K562 (cell line): Measurements from ENCODE around the gene TRAF3IP1. TPM values are rescaled to one million over a fixed set of nuclear protein-coding genes. Genes with fewer than 3 reads are reported as not detected.
A peak's percentile ranks its signal among the peaks of the same experiment; 100 is the strongest.

Experiments
- ATAC-seq: fragments of 200-7000 bp; cut with Tn5 transposase; 3 replicates; pipeline ENCODE4 v1.9.1; 2020; ENCODE audit warnings: moderate library complexity
- BruUV-seq: library from RNA; stranded (reverse); fragments of 400-500 nt; replicated peaks from 2 replicates; lab custom pipeline; 2021; lab: Mats Ljungman, UMichigan
- CTCF ChIA-PET: fragments of 300-600 bp; formaldehyde crosslinking; extraction: SDS; loops from one replicate; lab custom pipeline; 2021; ENCODE audit warnings: low intra/inter-chr PET ratio; lab: Yijun Ruan, JAX
- POLR2A ChIA-PET: fragments of 300-600, 350-650 bp; sonication (Branson Sonifier 250); formaldehyde crosslinking; extraction: SDS; loops from one replicate; lab custom pipeline; 2021; ENCODE audit warnings: antibody characterized with exemption, inconsistent platforms; lab: Yijun Ruan, JAX
- DNase-seq, 4 experiments: peaks; one replicate each; pipeline versions ENCODE4 v3.0.0 to v3.0.0-alpha.2; 2011 to 2018; ENCODE audit warnings: low spot score in 3 of 4, mixed read lengths in 3 of 4; ENCODE audit errors: extremely low read depth in 1 of 4
- FAIRE-seq: peaks from 2 replicates; lab custom pipeline; 2011; peaks lifted over from hg19 to GRCh38; lab: Jason Lieb, UNC
- H2AFZ ChIP-seq: 2 replicates; pipeline ENCODE4 v1.6.0; 2011; ENCODE audit warnings: low read depth, low read length, control low read depth, inconsistent platforms
- H3K27ac ChIP-seq: fragments of 200-600 bp; 3 replicates; pipeline ENCODE4 v1.8.0; 2011; ENCODE audit warnings: low read depth, mild to moderate bottlenecking, control low read depth, inconsistent platforms, low read length, moderate library complexity, mixed read lengths; ENCODE audit errors: extremely low read depth
- H3K27me3 ChIP-seq, 2 experiments: fragments of 300-600 bp in 1 of 2; 2 replicates in 1 of 2; 3 replicates in 1 of 2; pipeline versions ENCODE4 v1.6.0 to v1.8.0; 2011; ENCODE audit warnings: inconsistent platforms in 2 of 2, low read length in 2 of 2, mild to moderate bottlenecking in 1 of 2, mixed read lengths in 1 of 2, moderate library complexity in 1 of 2; ENCODE audit not compliant: control insufficient read depth in 2 of 2, insufficient read depth in 2 of 2
- H3K36me3 ChIP-seq: fragments of 300-600 bp; 3 replicates; pipeline ENCODE4 v1.8.0; 2011; ENCODE audit warnings: mild to moderate bottlenecking, low read length, inconsistent platforms; ENCODE audit not compliant: control insufficient read depth, insufficient read depth
- H3K4me1 ChIP-seq, 2 experiments: fragments of 200-600 bp in 1 of 2; replicated peaks in 1 of 2; 2 replicates in 1 of 2; 3 replicates in 1 of 2; pipeline versions ENCODE4 v1.5.1 to v1.8.0; 2011; ENCODE audit warnings: inconsistent platforms in 2 of 2, low read length in 2 of 2, mild to moderate bottlenecking in 1 of 2, mixed read lengths in 1 of 2, moderate library complexity in 1 of 2; ENCODE audit not compliant: control insufficient read depth in 2 of 2, insufficient read depth in 2 of 2
- H3K4me2 ChIP-seq: 2 replicates; pipeline ENCODE4 v1.6.1; 2011; ENCODE audit warnings: low read length, control low read depth, inconsistent platforms, mixed read lengths; ENCODE audit not compliant: insufficient read depth
- H3K4me3 ChIP-seq: fragments of 200-600 bp; sonication (generic), shearing (Covaris generic); 2 replicates; pipeline ENCODE4 v1.5.1; 2016; ENCODE audit warnings: control low read depth, inconsistent platforms
- H3K79me2 ChIP-seq: fragments of 200-600 bp; 3 replicates; pipeline ENCODE4 v1.8.0; 2011; ENCODE audit warnings: low read length, inconsistent platforms; ENCODE audit not compliant: control insufficient read depth, insufficient read depth
- H3K9ac ChIP-seq, 2 experiments: 2 replicates each; pipeline versions ENCODE4 v1.6.0 to v1.6.1; 2011; ENCODE audit warnings: low read depth in 2 of 2, low read length in 2 of 2, control low read depth in 1 of 2, inconsistent platforms in 1 of 2, mild to moderate bottlenecking in 1 of 2, mixed read lengths in 1 of 2; ENCODE audit not compliant: insufficient read depth in 1 of 2
- H3K9me1 ChIP-seq: one replicate; pipeline ENCODE4 v1.6.0; 2011; ENCODE audit warnings: inconsistent platforms, mild to moderate bottlenecking, low read length, moderate library complexity; ENCODE audit not compliant: control insufficient read depth, insufficient read depth
- H3K9me3 ChIP-seq: replicated peaks from 2 replicates; pipeline ENCODE4 v1.5.1; 2011; ENCODE audit warnings: low read depth, low read length, inconsistent platforms; ENCODE audit not compliant: control insufficient read depth, insufficient read depth
- H4K20me1 ChIP-seq: replicated peaks from 2 replicates; pipeline ENCODE4 v1.6.1; 2011; ENCODE audit warnings: low read length, inconsistent platforms, mixed read lengths; ENCODE audit not compliant: control insufficient read depth, insufficient read depth
- NFE2 ChIP-seq: IDR thresholded peaks from 2 replicates; pipeline ENCODE4 v1.6.1; 2014; ENCODE audit warnings: antibody characterized with exemption, low read depth
- POLR3A ChIP-seq: IDR thresholded peaks from 2 replicates; pipeline ENCODE4 v1.6.1; 2011; ENCODE audit warnings: borderline replicate concordance, mild to moderate bottlenecking, moderate library complexity; ENCODE audit not compliant: insufficient read length, insufficient read depth; ENCODE audit errors: extremely low read depth
- whole genome bisulfite sequencing: fragments of 100-300 bp; shearing (Covaris generic); methylation state at CpG from one replicate; pipeline ENCODE4 v1.1.6; 2016; ENCODE audit warnings: low coverage, mixed read lengths; ENCODE audit not compliant: insufficient coverage; ENCODE audit errors: missing lambda C conversion rate; 5-methylcytosine and 5-hydroxymethylcytosine counted together
- in situ Hi-C: fragments of 300-500 bp; cut with MboI; formaldehyde crosslinking; loops from 4 replicates; pipeline ENCODE4 v1.15.0; 2018; ENCODE audit warnings: inconsistent platforms, mixed read lengths
- intact Hi-C: fragments of 100-400 bp; cut with micrococcal nuclease; formaldehyde crosslinking; loops from 2 replicates; pipeline ENCODE4 v1.14.2; 2022
- polyA plus RNA-seq, 8 experiments: library from polyadenylated mRNA; depleted of rRNA in 4 of 8; stranded (reverse) in 5 of 8; unstranded in 3 of 8; fragments of >200 nt; fragmentation: Nextera tagmentation in 2 of 8; fragmentation: Illumina TruSeq in 1 of 8; extraction: Ambion mirVana in 2 of 8; extraction: Trizol in 1 of 8; gene quantifications; 2 replicates each; pipeline versions ENCODE4 v1.2.1 to v1.2.3, GENCODE V29; 2011 to 2014; ENCODE audit warnings: inconsistent platforms in 1 of 8, missing spikeins in 1 of 8
- total RNA-seq, 7 experiments: library from RNA; depleted of rRNA in 6 of 7; stranded (reverse); fragments of >200 nt in 6 of 7; fragmentation: Illumina TruSeq in 2 of 7; extraction: Trizol in 2 of 7; gene quantifications; 2 replicates each; pipeline versions ENCODE4 v1.2.1 to v1.2.3, GENCODE V29; 2011 to 2021; ENCODE audit warnings: low replicate concordance in 1 of 7
- TF ChIP-seq, protein P1 (sequence below): sonication (generic); formaldehyde crosslinking; IDR thresholded peaks from 2 replicates; pipeline ENCODE4 v1.4.0; 2020; ENCODE audit warnings: mild to moderate bottlenecking, missing genetic modification reagents
- TF ChIP-seq, protein P2 (sequence below): fragments of 450-650 bp; formaldehyde crosslinking; IDR thresholded peaks from 2 replicates; pipeline ENCODE4 v1.4.0; 2020; ENCODE audit warnings: mild to moderate bottlenecking
- TF ChIP-seq, protein P3 (sequence below): fragments of 250-450 bp; sonication (Bioruptor Pico); IDR thresholded peaks from 2 replicates; pipeline ENCODE4 v1.5.0; 2020; ENCODE audit warnings: mild to moderate bottlenecking, borderline replicate concordance

Gene TRAF3IP1
- total and polyA plus RNA-seq, 9 of the 15 experiments (the other 6 are each of a cell fraction or from before 2014, with no cell fraction given) = 1.3 to 7.4 (median 3.4) TPM

DNA sequence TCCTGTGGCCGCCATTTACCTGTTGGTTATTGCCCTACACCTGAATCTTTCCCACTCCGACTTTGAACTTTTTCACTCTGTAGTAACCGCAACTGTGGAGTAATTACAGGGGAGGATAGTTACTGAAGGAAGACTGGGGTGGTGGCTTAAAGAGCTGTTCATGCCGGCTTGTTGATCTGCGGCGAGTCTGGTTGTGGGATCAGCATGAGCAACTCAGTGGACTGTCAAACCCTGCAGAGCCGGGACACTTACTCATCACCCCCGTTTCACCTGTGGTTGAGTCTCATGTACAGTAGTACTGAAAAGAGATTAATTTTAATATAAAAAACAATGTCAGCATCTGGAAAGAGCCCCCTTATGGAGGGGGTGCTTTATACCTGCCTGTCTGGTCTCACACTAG lies 108.5 kb downstream of the TRAF3IP1 start (continued):
- TF ChIP-seq, protein P1, sequence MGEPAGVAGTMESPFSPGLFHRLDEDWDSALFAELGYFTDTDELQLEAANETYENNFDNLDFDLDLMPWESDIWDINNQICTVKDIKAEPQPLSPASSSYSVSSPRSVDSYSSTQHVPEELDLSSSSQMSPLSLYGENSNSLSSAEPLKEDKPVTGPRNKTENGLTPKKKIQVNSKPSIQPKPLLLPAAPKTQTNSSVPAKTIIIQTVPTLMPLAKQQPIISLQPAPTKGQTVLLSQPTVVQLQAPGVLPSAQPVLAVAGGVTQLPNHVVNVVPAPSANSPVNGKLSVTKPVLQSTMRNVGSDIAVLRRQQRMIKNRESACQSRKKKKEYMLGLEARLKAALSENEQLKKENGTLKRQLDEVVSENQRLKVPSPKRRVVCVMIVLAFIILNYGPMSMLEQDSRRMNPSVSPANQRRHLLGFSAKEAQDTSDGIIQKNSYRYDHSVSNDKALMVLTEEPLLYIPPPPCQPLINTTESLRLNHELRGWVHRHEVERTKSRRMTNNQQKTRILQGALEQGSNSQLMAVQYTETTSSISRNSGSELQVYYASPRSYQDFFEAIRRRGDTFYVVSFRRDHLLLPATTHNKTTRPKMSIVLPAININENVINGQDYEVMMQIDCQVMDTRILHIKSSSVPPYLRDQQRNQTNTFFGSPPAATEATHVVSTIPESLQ (CRISPR knock-in tag) = no peak
- TF ChIP-seq POLR3A = no peak
- TF ChIP-seq, protein P2, sequence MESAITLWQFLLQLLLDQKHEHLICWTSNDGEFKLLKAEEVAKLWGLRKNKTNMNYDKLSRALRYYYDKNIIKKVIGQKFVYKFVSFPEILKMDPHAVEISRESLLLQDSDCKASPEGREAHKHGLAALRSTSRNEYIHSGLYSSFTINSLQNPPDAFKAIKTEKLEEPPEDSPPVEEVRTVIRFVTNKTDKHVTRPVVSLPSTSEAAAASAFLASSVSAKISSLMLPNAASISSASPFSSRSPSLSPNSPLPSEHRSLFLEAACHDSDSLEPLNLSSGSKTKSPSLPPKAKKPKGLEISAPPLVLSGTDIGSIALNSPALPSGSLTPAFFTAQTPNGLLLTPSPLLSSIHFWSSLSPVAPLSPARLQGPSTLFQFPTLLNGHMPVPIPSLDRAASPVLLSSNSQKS (CRISPR knock-in tag) = no peak

DNA sequence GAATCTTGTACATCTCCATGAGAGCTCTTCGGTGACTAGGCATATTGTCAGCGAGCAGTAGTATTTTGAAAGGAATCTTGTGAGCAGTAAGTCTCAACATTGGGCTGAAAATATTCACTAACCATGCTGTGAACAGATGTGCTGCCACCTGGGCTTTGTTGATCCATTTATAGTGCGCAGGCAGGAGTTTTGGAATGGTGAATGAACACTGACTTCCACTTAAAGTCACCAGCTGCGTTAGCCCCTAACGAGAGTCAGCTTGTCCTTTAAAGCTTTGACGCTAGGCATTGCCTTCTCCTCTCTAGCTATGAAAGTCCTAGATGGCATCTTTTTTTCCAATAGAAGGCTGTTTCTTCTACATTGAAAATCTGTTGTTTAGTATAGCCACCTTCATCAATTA lies 110.5 kb downstream of the TRAF3IP1 start:
- H3K79me2 ChIP-seq = peaks cover 87% of the 10 kb centered on the region
- no TSS peak for BruUV-seq
- no peak overlapping the region for H3K9ac ChIP-seq
- peaks cover 63% of the 10 kb centered on the region for H3K36me3 ChIP-seq
- peak; percentile 27; the same call in 1 of the 2 replicates for TF ChIP-seq NFE2
- TF ChIP-seq, protein P3, sequence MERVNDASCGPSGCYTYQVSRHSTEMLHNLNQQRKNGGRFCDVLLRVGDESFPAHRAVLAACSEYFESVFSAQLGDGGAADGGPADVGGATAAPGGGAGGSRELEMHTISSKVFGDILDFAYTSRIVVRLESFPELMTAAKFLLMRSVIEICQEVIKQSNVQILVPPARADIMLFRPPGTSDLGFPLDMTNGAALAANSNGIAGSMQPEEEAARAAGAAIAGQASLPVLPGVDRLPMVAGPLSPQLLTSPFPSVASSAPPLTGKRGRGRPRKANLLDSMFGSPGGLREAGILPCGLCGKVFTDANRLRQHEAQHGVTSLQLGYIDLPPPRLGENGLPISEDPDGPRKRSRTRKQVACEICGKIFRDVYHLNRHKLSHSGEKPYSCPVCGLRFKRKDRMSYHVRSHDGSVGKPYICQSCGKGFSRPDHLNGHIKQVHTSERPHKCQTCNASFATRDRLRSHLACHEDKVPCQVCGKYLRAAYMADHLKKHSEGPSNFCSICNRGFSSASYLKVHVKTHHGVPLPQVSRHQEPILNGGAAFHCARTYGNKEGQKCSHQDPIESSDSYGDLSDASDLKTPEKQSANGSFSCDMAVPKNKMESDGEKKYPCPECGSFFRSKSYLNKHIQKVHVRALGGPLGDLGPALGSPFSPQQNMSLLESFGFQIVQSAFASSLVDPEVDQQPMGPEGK (CRISPR knock-in tag) = no peak
- DNase-seq (no peak), ATAC-seq (no peak), FAIRE-seq (no peak)
- H3K4me2 ChIP-seq = no peak overlapping the region
- in situ Hi-C loops (no loop called here), intact Hi-C loops (no loop called here)
- no peaks in the 10 kb centered on the region for H3K27me3 ChIP-seq
- peaks cover 14 to 33% of the 10 kb centered on the region in 2 experiments; a peak in 4 of 5 replicates for H3K4me1 ChIP-seq
- 89% methylated on average over 4 of the region's 6 CpGs for WGBS
- H3K27ac ChIP-seq = no peak overlapping the region
- ChIA-PET POLR2A (interaction anchor here (1.2 kb wide), 2 partner anchors 9 kb away, joined by 3 read pairs; no protein-coding TSS in a partner anchor), CTCF (no interaction called here)
- H4K20me1 ChIP-seq = no peaks in the 10 kb centered on the region
- no peaks in the 10 kb centered on the region for H3K9me1 ChIP-seq
- H2AFZ ChIP-seq = no peak overlapping the region
- H3K9me3 ChIP-seq = no peaks in the 10 kb centered on the region
- no peak overlapping the region for H3K4me3 ChIP-seq
